Skeletal muscle tissue (tissue), 4 donors: Measurements from ENCODE around the gene NRF1. TPM values are rescaled to one million over a fixed set of nuclear protein-coding genes. Genes with fewer than 3 reads are reported as not detected.
"Not testable (repeated sequence)": the region's sequence is repeated elsewhere in the genome, so short reads cannot be mapped to it uniquely, and the experiment has no call there.

Experiments
- H3K27ac ChIP-seq: one replicate; pipeline ENCODE4 v1.7.0; 2013; ENCODE audit warnings: mild to moderate bottlenecking, low read depth, low read length, inconsistent platforms
- H3K27me3 ChIP-seq, 3 donors: one replicate each; pipeline ENCODE4 v1.7.0; 2013; ENCODE audit warnings: low read length in 3 of 3; ENCODE audit not compliant: control insufficient read depth in 3 of 3, insufficient read depth in 3 of 3
- H3K36me3 ChIP-seq, 3 donors: one replicate each; pipeline ENCODE4 v1.7.0; 2013; ENCODE audit warnings: low read length in 3 of 3; ENCODE audit not compliant: control insufficient read depth in 3 of 3, insufficient read depth in 3 of 3
- H3K4me1 ChIP-seq, 3 donors: one replicate each; pipeline ENCODE4 v1.7.0; 2013; ENCODE audit warnings: low read length in 3 of 3, mild to moderate bottlenecking in 3 of 3; ENCODE audit not compliant: control insufficient read depth in 3 of 3, insufficient read depth in 3 of 3
- H3K4me3 ChIP-seq, 3 donors: one replicate each; pipeline ENCODE4 v1.7.0; 2013; ENCODE audit warnings: low read length in 3 of 3
- H3K9ac ChIP-seq, 3 donors: one replicate each; pipeline ENCODE4 v1.7.0; 2013; ENCODE audit warnings: low read length in 3 of 3, mild to moderate bottlenecking in 3 of 3, moderate library complexity in 2 of 3, low read depth in 1 of 3
- H3K9me3 ChIP-seq, 3 donors: one replicate each; pipeline ENCODE4 v1.7.0; 2013; ENCODE audit warnings: low read length in 3 of 3; ENCODE audit not compliant: control insufficient read depth in 3 of 3
- total RNA-seq: library from RNA; depleted of rRNA; stranded (reverse); fragments of >200 nt; gene quantifications from one replicate; pipeline ENCODE4 v1.2.3, GENCODE V29; 2014
- donor health status: Osteomylitis.

Gene NRF1
- 17.2 TPM for total RNA-seq

GRCh38 chr7:129611246-129612111, at the start of gene NRF1:
NRF1 (plus strand) TSS chr7:129611720; CDS start chr7:129657352, 45,632 bp downstream.
- Histone ChIP-seq H3K4me3 (peak within 1 kb of the TSS; percentile 90 to 99 (median 91)), H3K36me3 (peaks cover 0 to 5% (median 0%) of the 10 kb centered on the region in 3 donors), H3K27me3 (no peaks in the 10 kb centered on the region), H3K4me1 (peaks cover 12 to 17% (median 16%) of the 10 kb centered on the region in 3 donors), H3K9ac (peak within 1 kb of the TSS; percentile 93 to 99 (median 97)), H3K9me3 (no peaks in the 10 kb centered on the region), H3K27ac (peak within 1 kb of the TSS; percentile 88)

GRCh38 chr7:129566323-129566722, 45.2 kb upstream of the NRF1 start:
- H3K9ac ChIP-seq, H3K27me3 ChIP-seq, H3K27ac ChIP-seq: not testable (repeated sequence)

GRCh38 chr7:129567377-129567776, 44.1 kb upstream of the NRF1 start:
- H3K27ac ChIP-seq = no peak overlapping the region
- H3K4me3 ChIP-seq = no peak overlapping the region
- no peaks in the 10 kb centered on the region for H3K4me1 ChIP-seq
- no peaks in the 10 kb centered on the region for H3K36me3 ChIP-seq
- peaks cover 0 to 3% (median 0%) of the 10 kb centered on the region in 3 donors for H3K9me3 ChIP-seq
- no peak overlapping the region for H3K9ac ChIP-seq
- H3K27me3 ChIP-seq = no peaks in the 10 kb centered on the region

More at GRCh38 chr7:129566323-129566722, 45.2 kb upstream of the NRF1 start:
- not testable (repeated sequence) for H3K4me3 ChIP-seq, H3K4me1 ChIP-seq, H3K36me3 ChIP-seq, H3K9me3 ChIP-seq

- Histone ChIP-seq H3K4me1 (no peaks in the 10 kb centered on the region), H3K27me3 (no peaks in the 10 kb centered on the region), H3K36me3 (no peaks in the 10 kb centered on the region), H3K4me3 (no peak overlapping the region), H3K9ac (no peak overlapping the region), H3K9me3 (peaks cover 0 to 3% (median 0%) of the 10 kb centered on the region in 3 donors), H3K27ac (no peak overlapping the region)
Measured at GRCh38 chr7:129568240-129568639, 43.3 kb upstream of the NRF1 start.

GRCh38 chr7:129569326-129569725, 42.2 kb upstream of the NRF1 start:
- H3K9ac ChIP-seq = no peak overlapping the region
- peaks cover 0 to 3% (median 0%) of the 10 kb centered on the region in 3 donors for H3K9me3 ChIP-seq
- no peak overlapping the region for H3K4me3 ChIP-seq
- H3K27me3 ChIP-seq = no peaks in the 10 kb centered on the region
- no peak overlapping the region for H3K27ac ChIP-seq
- H3K36me3 ChIP-seq = no peaks in the 10 kb centered on the region
- H3K4me1 ChIP-seq = peaks cover 2% of the 10 kb centered on the region in 3 donors

- H3K9ac ChIP-seq = no peak overlapping the region
Measured at GRCh38 chr7:129569811-129570215, 41.7 kb upstream of the NRF1 start.

GRCh38 chr7:129571201-129571600, 40.3 kb upstream of the NRF1 start:
- H3K4me3 ChIP-seq = no peak overlapping the region
- peaks cover 2 to 7% (median 6%) of the 10 kb centered on the region in 3 donors for H3K4me1 ChIP-seq
- no peaks in the 10 kb centered on the region for H3K36me3 ChIP-seq
- H3K9me3 ChIP-seq = peaks cover 0 to 3% (median 0%) of the 10 kb centered on the region in 3 donors
- H3K9ac ChIP-seq = no peak overlapping the region
- no peaks in the 10 kb centered on the region for H3K27me3 ChIP-seq
- H3K27ac ChIP-seq = no peak overlapping the region

More at GRCh38 chr7:129569811-129570215, 41.7 kb upstream of the NRF1 start:
- Histone ChIP-seq H3K9me3 (peaks cover 0 to 3% (median 0%) of the 10 kb centered on the region in 3 donors), H3K27ac (no peak overlapping the region), H3K36me3 (no peaks in the 10 kb centered on the region), H3K27me3 (no peaks in the 10 kb centered on the region), H3K4me1 (peaks cover 2 to 6% (median 6%) of the 10 kb centered on the region in 3 donors), H3K4me3 (no peak overlapping the region)

- Histone ChIP-seq H3K9me3 (peaks cover 0 to 3% (median 0%) of the 10 kb centered on the region in 3 donors), H3K27ac (no peak overlapping the region), H3K36me3 (no peaks in the 10 kb centered on the region), H3K4me3 (no peak overlapping the region), H3K9ac (no peak overlapping the region), H3K4me1 (peaks cover 2 to 7% (median 6%) of the 10 kb centered on the region in 3 donors), H3K27me3 (no peaks in the 10 kb centered on the region)
Measured at GRCh38 chr7:129572205-129572604, 39.3 kb upstream of the NRF1 start.

GRCh38 chr7:129574487-129574886, 37.0 kb upstream of the NRF1 start:
- Histone ChIP-seq H3K9me3 (peaks cover 0 to 7% (median 0%) of the 10 kb centered on the region in 3 donors), H3K27ac (no peak overlapping the region), H3K4me1 (peaks cover 2 to 7% (median 6%) of the 10 kb centered on the region in 3 donors), H3K9ac (no peak overlapping the region), H3K4me3 (no peak overlapping the region), H3K36me3 (no peaks in the 10 kb centered on the region), H3K27me3 (no peaks in the 10 kb centered on the region)

GRCh38 chr7:129575699-129576098, 35.8 kb upstream of the NRF1 start:
- H3K4me3 ChIP-seq = no peak overlapping the region
- H3K4me1 ChIP-seq = peaks cover 2 to 7% (median 6%) of the 10 kb centered on the region in 3 donors
- no peaks in the 10 kb centered on the region for H3K27me3 ChIP-seq
- H3K9me3 ChIP-seq = peaks cover 0 to 7% (median 0%) of the 10 kb centered on the region in 3 donors
- no peak overlapping the region for H3K9ac ChIP-seq
- no peaks in the 10 kb centered on the region for H3K36me3 ChIP-seq
- H3K27ac ChIP-seq = no peak overlapping the region
